Measurements from ENCODE around the gene OSGIN1. TPM values are rescaled to one million over a fixed set of nuclear protein-coding genes. Genes with fewer than 3 reads are reported as not detected.

Gene OSGIN1
- total RNA-seq, 4 donors from 2014 or later: 5.9 to 15.7 (median 13.3) TPM

GRCh38 chr16:83954577-83955016, 1.6 kb downstream of the OSGIN1 start:
- TF ChIP-seq CTCF (IDR thresholded peaks at IDR 0.05): no peak
- ATAC-seq (ENCODE audit: low FRiP score) (no peak), DNase-seq (ENCODE audit: low spot score) (no peak)

- ATAC-seq (ENCODE audit: low FRiP score) (no peak), DNase-seq (ENCODE audit: low spot score) (no peak)
- no peak for TF ChIP-seq CTCF (IDR thresholded peaks at IDR 0.05)
Measured at GRCh38 chr16:83955218-83956130, 2.4 kb downstream of the OSGIN1 start.

GRCh38 chr16:83956336-83957289, 3.6 kb downstream of the OSGIN1 start:
- no peak for TF ChIP-seq CTCF (IDR thresholded peaks at IDR 0.05)
- peak; percentile 32 for DNase-seq (ENCODE audit: low spot score)
- no peak for ATAC-seq (ENCODE audit: low FRiP score)

GRCh38 chr16:83957296-83957855, 4.3 kb downstream of the OSGIN1 start:
- no peak for ATAC-seq (ENCODE audit: low FRiP score)
- TF ChIP-seq CTCF (IDR thresholded peaks at IDR 0.05): no peak
- DNase-seq (ENCODE audit: low spot score): no peak

- TF ChIP-seq CTCF (IDR thresholded peaks at IDR 0.05): no peak
- no peak for DNase-seq (ENCODE audit: low spot score)
- no peak for ATAC-seq (ENCODE audit: low FRiP score)
Measured at GRCh38 chr16:83958137-83958845, 5.3 kb downstream of the OSGIN1 start.

GRCh38 chr16:83958846-83959565, 6.0 kb downstream of the OSGIN1 start:
- TF ChIP-seq CTCF (IDR thresholded peaks at IDR 0.05): no peak
- DNase-seq (ENCODE audit: low spot score) (no peak), ATAC-seq (ENCODE audit: low FRiP score) (no peak)

All from omental fat pad (tissue), 4 donors.